ENCODE measurements around the gene DERL3.
"Not testable (repeated sequence)": the region's sequence is repeated elsewhere in the genome, so short reads cannot be mapped to it uniquely, and the experiment has no call there.

DERL3 gene

GRCh38 chr22:23838681-23839468, at the start of gene DERL3:
Gene DERL3 (minus strand): TSS chr22:23839006. CDS start chr22:23838987, 19 bp downstream.
- DNase-seq: peak; percentile 78 to 97

GRCh38 chr22:23884140-23884539, 45.3 kb upstream of the DERL3 start:
- DNase-seq: no peak

GRCh38 chr22:23883658-23884057, 44.9 kb upstream of the DERL3 start:
- DNase-seq: no peak

GRCh38 chr22:23882370-23882769, 43.6 kb upstream of the DERL3 start:
- DNase-seq: no peak

- DNase-seq: no peak
Observed at GRCh38 chr22:23878219-23878618, 39.4 kb upstream of the DERL3 start.

- no peak for DNase-seq
Observed at GRCh38 chr22:23877566-23877965, 38.8 kb upstream of the DERL3 start.

GRCh38 chr22:23875801-23876200, 37.0 kb upstream of the DERL3 start:
- no peak for DNase-seq

GRCh38 chr22:23874871-23875270, 36.1 kb upstream of the DERL3 start:
- no peak for DNase-seq

- DNase-seq: no peak
Observed at GRCh38 chr22:23868580-23868979, 29.8 kb upstream of the DERL3 start.

GRCh38 chr22:23864499-23865154, 25.8 kb upstream of the DERL3 start:
- DNase-seq: not testable (repeated sequence)

- DNase-seq: peak in 1 of 2 experiments; percentile 32
Observed at GRCh38 chr22:23862103-23862502, 23.3 kb upstream of the DERL3 start.

GRCh38 chr22:23860187-23860586, 21.4 kb upstream of the DERL3 start:
- DNase-seq: not testable (repeated sequence)

GRCh38 chr22:23859201-23859600, 20.4 kb upstream of the DERL3 start:
- DNase-seq: no peak

- DNase-seq: no peak
Observed at GRCh38 chr22:23858484-23858815, 19.6 kb upstream of the DERL3 start.

- DNase-seq: peak; percentile 81 to 91
Observed at GRCh38 chr22:23857606-23858483, 19.0 kb upstream of the DERL3 start, which contains the start of gene SLC2A11. Gene SLC2A11 (plus strand): TSS chr22:23857875. CDS start chr22:23858000, 125 bp downstream.

GRCh38 chr22:23856721-23857605, 18.2 kb upstream of the DERL3 start:
- DNase-seq: no peak

GRCh38 chr22:23850136-23850611, 11.4 kb upstream of the DERL3 start:
- no peak for DNase-seq

GRCh38 chr22:23849009-23850006, 10.5 kb upstream of the DERL3 start:
- peak in 1 of 2 experiments; percentile 42 for DNase-seq

- no peak for DNase-seq
Observed at GRCh38 chr22:23847991-23848864, 9.4 kb upstream of the DERL3 start.

All from SW 1271 (cell line).